ENCODE data around the gene PLPP3.

The PLPP3 gene

DNA sequence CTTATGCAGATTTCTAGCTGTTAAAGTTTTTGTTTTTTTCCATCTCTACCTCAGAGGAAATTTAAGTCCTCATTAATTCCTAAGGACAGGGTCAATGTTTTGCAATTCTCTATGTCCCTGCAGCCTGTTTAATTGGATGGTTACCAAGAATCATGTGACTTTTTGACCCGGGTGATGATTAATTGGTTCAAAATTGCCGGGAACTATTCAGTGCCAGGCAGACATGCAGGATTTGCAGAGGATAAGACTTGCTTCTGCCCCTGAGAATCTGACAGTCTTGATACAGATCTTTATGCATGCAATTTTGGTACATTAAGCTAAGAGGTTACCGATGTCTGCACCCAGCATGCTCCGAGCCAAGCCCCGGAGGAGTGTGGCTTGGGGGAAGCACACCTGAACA lies 87.9 kb downstream of the PLPP3 start:
- POLR2A ChIA-PET = no interaction called here
- no peak for DNase-seq (ENCODE audit: extremely low spot score)
- TF ChIP-seq FOXA1 (IDR thresholded peaks at IDR 0.05) (no peak), L3MBTL2 (conservative IDR thresholded peaks at IDR 0.05) (no peak), TARDBP (IDR thresholded peaks at IDR 0.05) (no peak), FOXM1 (IDR thresholded peaks at IDR 0.05; ENCODE audit: borderline replicate concordance) (no peak), ZNF384 (IDR thresholded peaks at IDR 0.05) (no peak), SUZ12 (IDR thresholded peaks at IDR 0.05) (no peak), FOXK2 (IDR thresholded peaks at IDR 0.05) (no peak), ARNT (IDR thresholded peaks at IDR 0.05) (no peak), HDGF (IDR thresholded peaks at IDR 0.05; ENCODE audit: borderline replicate concordance) (no peak), NFRKB (IDR thresholded peaks at IDR 0.05) (no peak), SP1 (IDR thresholded peaks at IDR 0.05) (no peak), BHLHE40 (IDR thresholded peaks at IDR 0.05; ENCODE audit: borderline replicate concordance) (no peak), CTBP1 (IDR thresholded peaks at IDR 0.05; ENCODE audit: borderline replicate concordance) (no peak), LEF1 (IDR thresholded peaks at IDR 0.05; ENCODE audit: borderline replicate concordance) (no peak), ELF4 (IDR thresholded peaks at IDR 0.05) (no peak)
- TF ChIP-seq, protein P1, sequence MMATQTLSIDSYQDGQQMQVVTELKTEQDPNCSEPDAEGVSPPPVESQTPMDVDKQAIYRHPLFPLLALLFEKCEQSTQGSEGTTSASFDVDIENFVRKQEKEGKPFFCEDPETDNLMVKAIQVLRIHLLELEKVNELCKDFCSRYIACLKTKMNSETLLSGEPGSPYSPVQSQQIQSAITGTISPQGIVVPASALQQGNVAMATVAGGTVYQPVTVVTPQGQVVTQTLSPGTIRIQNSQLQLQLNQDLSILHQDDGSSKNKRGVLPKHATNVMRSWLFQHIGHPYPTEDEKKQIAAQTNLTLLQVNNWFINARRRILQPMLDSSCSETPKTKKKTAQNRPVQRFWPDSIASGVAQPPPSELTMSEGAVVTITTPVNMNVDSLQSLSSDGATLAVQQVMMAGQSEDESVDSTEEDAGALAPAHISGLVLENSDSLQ (IDR thresholded peaks at IDR 0.05) = no peak; the same call in 1 of the 2 replicates
- CTCF ChIA-PET = no interaction called here

DNA sequence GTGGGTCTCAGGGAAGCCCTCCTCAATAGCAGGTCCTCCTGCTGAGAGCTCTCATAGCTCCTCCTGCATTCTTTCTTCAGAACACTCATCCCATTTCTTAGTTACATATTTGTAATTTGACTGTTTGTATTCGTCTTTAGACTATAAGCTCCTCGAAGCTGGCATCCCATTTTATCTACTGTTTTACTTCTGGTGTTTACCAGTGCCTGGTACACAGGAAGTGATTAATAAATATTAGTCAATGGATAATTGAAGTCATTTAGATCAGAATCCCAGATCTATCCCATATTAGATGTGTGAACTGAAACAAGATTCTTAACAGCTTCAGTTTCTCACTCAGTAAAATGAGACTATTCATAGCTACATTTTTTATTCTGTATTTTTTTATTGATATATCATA lies 88.7 kb downstream of the PLPP3 start:
- no peak for DNase-seq (ENCODE audit: extremely low spot score)
- ChIA-PET POLR2A (no interaction called here), CTCF (no interaction called here)
- no peak for TF ChIP-seq ELF4 (IDR thresholded peaks at IDR 0.05)
- no peak for TF ChIP-seq LEF1 (IDR thresholded peaks at IDR 0.05; ENCODE audit: borderline replicate concordance)
- TF ChIP-seq HDGF (IDR thresholded peaks at IDR 0.05; ENCODE audit: borderline replicate concordance) = no peak
- no peak for TF ChIP-seq L3MBTL2 (conservative IDR thresholded peaks at IDR 0.05)
- TF ChIP-seq NFRKB (IDR thresholded peaks at IDR 0.05) = no peak
- no peak for TF ChIP-seq FOXM1 (IDR thresholded peaks at IDR 0.05; ENCODE audit: borderline replicate concordance)
- TF ChIP-seq, protein P1 (IDR thresholded peaks at IDR 0.05) = no peak
- no peak for TF ChIP-seq SUZ12 (IDR thresholded peaks at IDR 0.05)
- TF ChIP-seq BHLHE40 (IDR thresholded peaks at IDR 0.05; ENCODE audit: borderline replicate concordance) = no peak
- TF ChIP-seq ZNF384 (IDR thresholded peaks at IDR 0.05) = no peak
- no peak for TF ChIP-seq ARNT (IDR thresholded peaks at IDR 0.05)
- TF ChIP-seq CTBP1 (IDR thresholded peaks at IDR 0.05; ENCODE audit: borderline replicate concordance) = no peak
- TF ChIP-seq SP1 (IDR thresholded peaks at IDR 0.05) = no peak
- no peak for TF ChIP-seq FOXA1 (IDR thresholded peaks at IDR 0.05)

DNA sequence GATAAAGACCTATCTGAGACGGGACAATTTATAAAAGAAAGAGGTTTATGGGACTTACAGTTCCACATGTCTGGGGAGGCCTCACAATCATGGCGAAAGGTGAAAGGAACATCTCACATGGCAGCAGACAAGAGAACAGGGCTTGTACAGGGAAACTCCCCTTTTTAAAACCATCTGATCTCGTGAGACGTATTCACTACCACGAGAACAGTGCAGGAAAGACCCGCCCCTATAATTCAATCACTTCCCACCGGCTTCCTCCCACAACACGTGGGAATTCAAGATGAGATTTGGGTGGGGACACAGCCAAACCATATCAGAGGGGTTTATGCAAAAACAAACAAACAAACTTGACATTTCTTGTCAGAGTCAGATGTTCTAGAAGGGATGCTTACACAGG lies 89.7 kb downstream of the PLPP3 start:
- CTCF ChIA-PET = no interaction called here
- DNase-seq (ENCODE audit: extremely low spot score) = no peak
- TF ChIP-seq FOXK2 (IDR thresholded peaks at IDR 0.05) (no peak), L3MBTL2 (conservative IDR thresholded peaks at IDR 0.05) (no peak), FOXA1 (IDR thresholded peaks at IDR 0.05) (no peak), SUZ12 (IDR thresholded peaks at IDR 0.05) (no peak), SP1 (IDR thresholded peaks at IDR 0.05) (no peak), ELF4 (IDR thresholded peaks at IDR 0.05) (no peak), TARDBP (IDR thresholded peaks at IDR 0.05) (no peak), ARNT (IDR thresholded peaks at IDR 0.05) (no peak), ZNF384 (IDR thresholded peaks at IDR 0.05) (no peak), HDGF (IDR thresholded peaks at IDR 0.05; ENCODE audit: borderline replicate concordance) (no peak)
- POLR2A ChIA-PET = no interaction called here

DNA sequence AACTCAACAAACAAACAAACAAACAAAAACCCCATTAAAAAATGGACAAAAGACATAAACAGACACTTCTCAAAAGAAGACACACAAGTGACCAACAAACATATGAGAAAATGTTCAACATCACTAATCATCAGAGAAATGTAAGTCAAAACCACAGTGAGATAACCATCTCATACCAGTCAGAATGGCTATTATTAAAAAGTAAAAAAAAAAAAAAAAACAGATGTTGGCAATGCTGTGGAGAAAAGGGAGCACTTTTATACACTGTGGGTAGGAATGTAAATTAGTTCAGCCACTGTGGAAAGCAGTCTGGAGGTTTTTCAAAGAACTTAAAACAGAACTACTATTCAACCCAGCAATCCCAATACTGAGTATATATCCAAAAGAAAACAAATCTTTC lies 94.7 kb downstream of the PLPP3 start:
- CTCF ChIA-PET = no interaction called here
- DNase-seq (ENCODE audit: extremely low spot score) = no peak
- POLR2A ChIA-PET = no interaction called here
- no peak for TF ChIP-seq NFRKB (IDR thresholded peaks at IDR 0.05)
- TF ChIP-seq L3MBTL2 (conservative IDR thresholded peaks at IDR 0.05) = no peak
- TF ChIP-seq, protein P1 (IDR thresholded peaks at IDR 0.05) = no peak
- no peak for TF ChIP-seq SUZ12 (IDR thresholded peaks at IDR 0.05)
- no peak for TF ChIP-seq TARDBP (IDR thresholded peaks at IDR 0.05)
- TF ChIP-seq BHLHE40 (IDR thresholded peaks at IDR 0.05; ENCODE audit: borderline replicate concordance) = no peak
- TF ChIP-seq LEF1 (IDR thresholded peaks at IDR 0.05; ENCODE audit: borderline replicate concordance) = no peak
- no peak for TF ChIP-seq FOXA1 (IDR thresholded peaks at IDR 0.05)
- TF ChIP-seq FOXM1 (IDR thresholded peaks at IDR 0.05; ENCODE audit: borderline replicate concordance) = no peak
- no peak for TF ChIP-seq SP1 (IDR thresholded peaks at IDR 0.05)
- no peak for TF ChIP-seq CTBP1 (IDR thresholded peaks at IDR 0.05; ENCODE audit: borderline replicate concordance)
- TF ChIP-seq HDGF (IDR thresholded peaks at IDR 0.05; ENCODE audit: borderline replicate concordance) = no peak
- no peak for TF ChIP-seq ZNF384 (IDR thresholded peaks at IDR 0.05)
- TF ChIP-seq ELF4 (IDR thresholded peaks at IDR 0.05) = no peak
- no peak for TF ChIP-seq FOXK2 (IDR thresholded peaks at IDR 0.05)

DNA sequence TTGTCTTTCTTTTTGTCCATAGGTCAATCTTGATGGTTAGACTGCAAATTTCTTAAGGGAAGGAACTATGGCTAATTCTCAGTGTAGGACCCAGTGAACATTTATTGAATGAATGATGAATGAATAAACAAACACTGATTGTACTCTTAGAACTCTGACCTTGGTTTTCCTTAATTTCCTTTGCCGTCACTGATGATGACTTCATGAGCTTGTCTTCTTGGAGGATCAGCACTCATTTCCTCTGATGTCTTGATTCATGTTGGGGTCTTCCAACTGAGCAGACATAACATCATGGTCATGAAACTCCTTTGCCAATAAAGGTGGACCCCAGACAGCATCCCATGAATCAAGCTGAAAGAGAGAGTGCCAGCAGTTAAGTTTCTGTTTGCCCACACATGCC lies 96.3 kb downstream of the PLPP3 start:
- DNase-seq (ENCODE audit: extremely low spot score) = no peak
- TF ChIP-seq SUZ12 (IDR thresholded peaks at IDR 0.05) = no peak
- TF ChIP-seq TARDBP (IDR thresholded peaks at IDR 0.05) = no peak
- TF ChIP-seq FOXM1 (IDR thresholded peaks at IDR 0.05; ENCODE audit: borderline replicate concordance) = no peak
- TF ChIP-seq LEF1 (IDR thresholded peaks at IDR 0.05; ENCODE audit: borderline replicate concordance) = no peak
- TF ChIP-seq, protein P1 (IDR thresholded peaks at IDR 0.05) = no peak
- no peak for TF ChIP-seq CTBP1 (IDR thresholded peaks at IDR 0.05; ENCODE audit: borderline replicate concordance)
- no peak for TF ChIP-seq HDGF (IDR thresholded peaks at IDR 0.05; ENCODE audit: borderline replicate concordance)
- TF ChIP-seq ARNT (IDR thresholded peaks at IDR 0.05) = no peak
- no peak for TF ChIP-seq SP1 (IDR thresholded peaks at IDR 0.05)
- no peak for TF ChIP-seq NFRKB (IDR thresholded peaks at IDR 0.05)
- no peak for TF ChIP-seq ELF4 (IDR thresholded peaks at IDR 0.05)
- no peak for TF ChIP-seq BHLHE40 (IDR thresholded peaks at IDR 0.05; ENCODE audit: borderline replicate concordance)
- no peak for TF ChIP-seq FOXA1 (IDR thresholded peaks at IDR 0.05)
- TF ChIP-seq FOXK2 (IDR thresholded peaks at IDR 0.05) = no peak
- POLR2A ChIA-PET = no interaction called here
- CTCF ChIA-PET = no interaction called here

Data from HEK293T (cell line).